ENCODE data around the gene MBNL1. TPM values are rescaled to one million over a fixed set of nuclear protein-coding genes. Genes with fewer than 3 reads are reported as not detected.

Gene MBNL1
- total and polyA plus RNA-seq, 2 of the 13 experiments (the other 11 are each of a cell fraction or from before 2014, with no cell fraction given): 27.1 to 55.4 TPM

- no peak for TF ChIP-seq SMARCC2 (IDR thresholded peaks at IDR 0.05)
- TF ChIP-seq CREB1 (IDR thresholded peaks at IDR 0.05): no peak
- TF ChIP-seq CREB1 (CRISPR knock-in tag; IDR thresholded peaks at IDR 0.05): no peak
- no peak for TF ChIP-seq ZNF574 (CRISPR knock-in tag; IDR thresholded peaks at IDR 0.05)
- no peak for TF ChIP-seq HMGXB3 (CRISPR knock-in tag; IDR thresholded peaks at IDR 0.05; ENCODE audit: borderline replicate concordance)
- no peak for TF ChIP-seq RERE (CRISPR knock-in tag; IDR thresholded peaks at IDR 0.05; ENCODE audit: low read depth)
- 0 out of 2 replicates have a peak, but pooled peaks have one; percentile 50 for TF ChIP-seq STAT6 (CRISPR knock-in tag; IDR thresholded peaks at IDR 0.05; ENCODE audit: borderline replicate concordance)
These were observed 736 bp upstream of the MBNL1 start (continued) for GRCh38 chr3:152267831-152268554.
